HG02588 (cell line): ENCODE measurements around the gene POT1.

Experiments
- ATAC-seq: cut with Tn5 transposase; IDR thresholded peaks from one replicate; pipeline ENCODE4 v1.9.1; 2021; ENCODE audit warnings: mild to moderate bottlenecking, moderate library complexity; ENCODE audit not compliant: unreplicated experiment

The POT1 gene

DNA sequence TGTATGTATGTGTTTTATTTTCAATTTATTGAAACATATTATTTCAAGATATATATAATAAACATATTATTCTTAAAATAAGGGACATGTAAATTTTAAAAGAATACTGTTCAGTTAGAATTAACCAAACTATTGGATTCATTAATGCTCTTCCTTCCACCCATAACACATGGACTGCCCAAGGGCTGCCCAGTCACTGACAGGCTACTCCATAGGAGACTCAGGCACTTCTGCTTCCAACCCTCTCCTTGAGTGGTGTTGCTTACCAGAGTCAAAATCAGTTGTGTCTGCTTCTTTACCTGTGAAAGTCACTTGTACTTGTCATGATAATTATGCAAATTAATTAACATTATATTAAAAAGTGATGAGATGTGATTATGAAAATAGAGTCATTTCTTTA, 154.2 kb downstream of the POT1 start:
- ATAC-seq = no peak

GRCh38 chr7:124773938-124774337, 155.7 kb downstream of the POT1 start:
- no peak for ATAC-seq

- ATAC-seq = no peak
Measured at GRCh38 chr7:124773339-124773738, 156.3 kb downstream of the POT1 start.
